ENCODE measurements around the gene LRMDA. TPM values are rescaled to one million over a fixed set of nuclear protein-coding genes. Genes with fewer than 3 reads are reported as not detected.

Gene LRMDA
- total and polyA plus RNA-seq, 2 of the 13 experiments (the other 11 are each of a cell fraction or from before 2014, with no cell fraction given), result 13.4 to 22.0 TPM

DNA sequence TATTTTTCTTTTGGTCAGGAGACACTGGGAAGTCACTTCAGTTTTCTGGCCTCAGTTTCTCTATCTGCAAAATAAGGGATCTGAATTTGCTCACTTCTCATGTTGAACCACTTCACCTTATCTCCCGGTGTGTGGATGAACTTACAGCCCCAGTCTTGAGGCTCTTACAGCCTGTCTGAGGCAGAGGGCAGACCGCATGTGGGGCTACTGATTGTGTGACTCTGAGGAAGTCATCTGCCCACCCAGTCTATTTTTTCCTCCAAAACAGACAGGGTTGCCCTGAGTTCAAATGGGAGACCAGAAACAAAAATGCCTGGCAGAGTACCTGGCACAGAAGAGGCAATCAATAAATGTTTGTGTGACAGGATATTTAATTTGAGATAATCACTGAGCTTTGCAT lies 78.3 kb downstream of the LRMDA start:
- 100% methylated on average over 2 of the region's 2 CpGs for WGBS (ENCODE audit: low lambda C conversion rate)

GRCh38 chr10:75511011-75511410 lies 79.6 kb downstream of the LRMDA start:
- DNase-seq (ENCODE audit: low spot score) (no peak), FAIRE-seq (no peak), ATAC-seq (no peak)
- BruUV-seq (replicated peaks), result no TSS peak
- POLR2A ChIA-PET, result interaction anchor here (1.4 kb wide), 1 partner anchor 78 kb away, joined by 3 read pairs; no protein-coding TSS in a partner anchor
- in situ Hi-C loops (cut with HindIII; ENCODE audit: extremely low pct_ligation_motif_present, low pct_unique_long_range_greater_than_20kb), result no loop called here
- no peak overlapping the region for H3K27ac ChIP-seq (ENCODE audit: extremely low read length, insufficient read depth, low read length)
- no peaks in the 10 kb centered on the region for H3K27me3 ChIP-seq (ENCODE audit: control insufficient read depth in 1 of 2, insufficient read depth in 2 of 2, low read length in 2 of 2)
- H3K36me3 ChIP-seq (replicated peaks in 1 of 2; ENCODE audit: control insufficient read depth in 1 of 2, insufficient read depth in 2 of 2, low read length in 2 of 2), result no peaks in the 10 kb centered on the region
- no peak overlapping the region for H3K9ac ChIP-seq (ENCODE audit: insufficient read depth, low read depth, low read length)
- WGBS (ENCODE audit: low lambda C conversion rate), result 93% methylated on average over 8 of the region's 8 CpGs
- H4K20me1 ChIP-seq (ENCODE audit: insufficient read depth, low read length), result no peaks in the 10 kb centered on the region
- intact Hi-C loops (cut with micrococcal nuclease; ENCODE audit: unreplicated experiment), result no loop called here
- CTCF ChIA-PET (ENCODE audit: low intra/inter-chr PET ratio, low total read pairs), result no interaction called here
- no peak overlapping the region for H2AFZ ChIP-seq (ENCODE audit: low read length)
- H3K4me1 ChIP-seq (ENCODE audit: insufficient read depth, low read length), result peaks cover 25% of the 10 kb centered on the region
- H3K79me2 ChIP-seq (ENCODE audit: insufficient read depth, low read length), result peaks cover 2% of the 10 kb centered on the region
- H3K9me3 ChIP-seq (ENCODE audit: low read length), result no peaks in the 10 kb centered on the region
- no peak overlapping the region for H3K4me2 ChIP-seq (ENCODE audit: low read depth, low read length)
- no peak overlapping the region for H3K4me3 ChIP-seq (replicated peaks in 1 of 3; ENCODE audit: insufficient read depth in 1 of 3, low read depth in 2 of 3, low read length in 3 of 3)
- TF ChIP-seq, protein P1, sequence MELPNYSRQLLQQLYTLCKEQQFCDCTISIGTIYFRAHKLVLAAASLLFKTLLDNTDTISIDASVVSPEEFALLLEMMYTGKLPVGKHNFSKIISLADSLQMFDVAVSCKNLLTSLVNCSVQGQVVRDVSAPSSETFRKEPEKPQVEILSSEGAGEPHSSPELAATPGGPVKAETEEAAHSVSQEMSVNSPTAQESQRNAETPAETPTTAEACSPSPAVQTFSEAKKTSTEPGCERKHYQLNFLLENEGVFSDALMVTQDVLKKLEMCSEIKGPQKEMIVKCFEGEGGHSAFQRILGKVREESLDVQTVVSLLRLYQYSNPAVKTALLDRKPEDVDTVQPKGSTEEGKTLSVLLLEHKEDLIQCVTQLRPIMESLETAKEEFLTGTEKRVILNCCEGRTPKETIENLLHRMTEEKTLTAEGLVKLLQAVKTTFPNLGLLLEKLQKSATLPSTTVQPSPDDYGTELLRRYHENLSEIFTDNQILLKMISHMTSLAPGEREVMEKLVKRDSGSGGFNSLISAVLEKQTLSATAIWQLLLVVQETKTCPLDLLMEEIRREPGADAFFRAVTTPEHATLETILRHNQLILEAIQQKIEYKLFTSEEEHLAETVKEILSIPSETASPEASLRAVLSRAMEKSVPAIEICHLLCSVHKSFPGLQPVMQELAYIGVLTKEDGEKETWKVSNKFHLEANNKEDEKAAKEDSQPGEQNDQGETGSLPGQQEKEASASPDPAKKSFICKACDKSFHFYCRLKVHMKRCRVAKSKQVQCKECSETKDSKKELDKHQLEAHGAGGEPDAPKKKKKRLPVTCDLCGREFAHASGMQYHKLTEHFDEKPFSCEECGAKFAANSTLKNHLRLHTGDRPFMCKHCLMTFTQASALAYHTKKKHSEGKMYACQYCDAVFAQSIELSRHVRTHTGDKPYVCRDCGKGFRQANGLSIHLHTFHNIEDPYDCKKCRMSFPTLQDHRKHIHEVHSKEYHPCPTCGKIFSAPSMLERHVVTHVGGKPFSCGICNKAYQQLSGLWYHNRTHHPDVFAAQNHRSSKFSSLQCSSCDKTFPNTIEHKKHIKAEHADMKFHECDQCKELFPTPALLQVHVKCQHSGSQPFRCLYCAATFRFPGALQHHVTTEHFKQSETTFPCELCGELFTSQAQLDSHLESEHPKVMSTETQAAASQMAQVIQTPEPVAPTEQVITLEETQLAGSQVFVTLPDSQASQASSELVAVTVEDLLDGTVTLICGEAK (IDR thresholded peaks at IDR 0.05), result no peak
- TF ChIP-seq, protein P1 (CRISPR knock-in tag; IDR thresholded peaks at IDR 0.05), result no peak
- no peak for TF ChIP-seq HMG20A (CRISPR knock-in tag; IDR thresholded peaks at IDR 0.05; ENCODE audit: borderline replicate concordance)
- TF ChIP-seq NR2F2 (IDR thresholded peaks at IDR 0.05; ENCODE audit: borderline replicate concordance, low read depth), result no peak
- no peak for TF ChIP-seq BRD4 (CRISPR knock-in tag; IDR thresholded peaks at IDR 0.05)
- TF ChIP-seq HES4 (CRISPR knock-in tag; IDR thresholded peaks at IDR 0.05; ENCODE audit: borderline replicate concordance), result no peak
- TF ChIP-seq, protein P2, sequence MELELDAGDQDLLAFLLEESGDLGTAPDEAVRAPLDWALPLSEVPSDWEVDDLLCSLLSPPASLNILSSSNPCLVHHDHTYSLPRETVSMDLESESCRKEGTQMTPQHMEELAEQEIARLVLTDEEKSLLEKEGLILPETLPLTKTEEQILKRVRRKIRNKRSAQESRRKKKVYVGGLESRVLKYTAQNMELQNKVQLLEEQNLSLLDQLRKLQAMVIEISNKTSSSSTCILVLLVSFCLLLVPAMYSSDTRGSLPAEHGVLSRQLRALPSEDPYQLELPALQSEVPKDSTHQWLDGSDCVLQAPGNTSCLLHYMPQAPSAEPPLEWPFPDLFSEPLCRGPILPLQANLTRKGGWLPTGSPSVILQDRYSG (CRISPR knock-in tag; IDR thresholded peaks at IDR 0.05), result no peak

More for the DNA sequence above, 78.3 kb downstream of the LRMDA start:
- H3K4me3 ChIP-seq (replicated peaks in 1 of 3; ENCODE audit: insufficient read depth in 1 of 3, low read depth in 2 of 3, low read length in 3 of 3), result no peak overlapping the region
- no peaks in the 10 kb centered on the region for H3K36me3 ChIP-seq (replicated peaks in 1 of 2; ENCODE audit: control insufficient read depth in 1 of 2, insufficient read depth in 2 of 2, low read length in 2 of 2)
- H3K9ac ChIP-seq (ENCODE audit: insufficient read depth, low read depth, low read length), result no peak overlapping the region
- FAIRE-seq (no peak), ATAC-seq (no peak), DNase-seq (ENCODE audit: low spot score) (no peak)
- in situ Hi-C loops (cut with HindIII; ENCODE audit: extremely low pct_ligation_motif_present, low pct_unique_long_range_greater_than_20kb) (no loop called here), intact Hi-C loops (cut with micrococcal nuclease; ENCODE audit: unreplicated experiment) (no loop called here)
- no peaks in the 10 kb centered on the region for H4K20me1 ChIP-seq (ENCODE audit: insufficient read depth, low read length)
- H3K4me2 ChIP-seq (ENCODE audit: low read depth, low read length), result no peak overlapping the region
- TF ChIP-seq, protein P3, sequence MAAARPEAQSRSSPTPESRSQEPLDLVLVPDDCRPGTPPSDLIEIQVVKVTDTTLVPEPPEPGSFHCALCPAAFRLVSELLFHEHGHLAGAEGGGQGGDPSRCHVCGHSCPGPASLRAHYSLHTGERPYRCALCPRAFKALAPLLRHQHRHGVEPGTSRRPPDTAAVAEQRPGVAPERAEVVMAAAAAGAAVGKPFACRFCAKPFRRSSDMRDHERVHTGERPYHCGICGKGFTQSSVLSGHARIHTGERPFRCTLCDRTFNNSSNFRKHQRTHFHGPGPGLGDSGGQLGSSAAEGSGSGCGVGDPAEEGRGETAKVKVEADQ (CRISPR knock-in tag; IDR thresholded peaks at IDR 0.05; ENCODE audit: borderline replicate concordance), result no peak
- TF ChIP-seq ZNF232 (CRISPR knock-in tag; IDR thresholded peaks at IDR 0.05; ENCODE audit: borderline replicate concordance), result no peak
- no peaks in the 10 kb centered on the region for H3K27me3 ChIP-seq (ENCODE audit: control insufficient read depth in 1 of 2, insufficient read depth in 2 of 2, low read length in 2 of 2)
- H3K4me1 ChIP-seq (ENCODE audit: insufficient read depth, low read length), result peaks cover 25% of the 10 kb centered on the region
- H3K79me2 ChIP-seq (ENCODE audit: insufficient read depth, low read length), result peaks cover 2% of the 10 kb centered on the region
- ChIA-PET CTCF (ENCODE audit: low intra/inter-chr PET ratio, low total read pairs) (no interaction called here), POLR2A (no interaction called here)
- H3K27ac ChIP-seq (ENCODE audit: extremely low read length, insufficient read depth, low read length), result no peak overlapping the region
- no peaks in the 10 kb centered on the region for H3K9me3 ChIP-seq (ENCODE audit: low read length)
- BruUV-seq (replicated peaks), result no TSS peak
- no peak overlapping the region for H2AFZ ChIP-seq (ENCODE audit: low read length)

Measured in HepG2 (cell line).